Heart right ventricle (tissue), 16 donors: ENCODE data around the gene TIGD2. TPM values are rescaled to one million over a fixed set of nuclear protein-coding genes. Genes with fewer than 3 reads are reported as not detected.
A peak's percentile ranks its signal among the peaks of the same experiment; 100 is the strongest.

Experiments
- ATAC-seq, 8 donors: fragments of 200-7000 bp; cut with Tn5 transposase; one replicate each; pipeline ENCODE4 v1.9.1; 2020; ENCODE audit warnings: mild to moderate bottlenecking in 8 of 8, moderate library complexity in 8 of 8, moderate number of reproducible peaks in 1 of 8
- DNase-seq, 2 donors: peaks; one replicate each; pipeline ENCODE4 v3.0.0-alpha.2; 2020
- H3K27ac ChIP-seq, 10 donors: fragments of 200-600 bp; sonication (generic) in 2 of 10; one replicate each; pipeline versions ENCODE4 v1.5.0 to v1.8.0; 2020 to 2022; ENCODE audit warnings: mild to moderate bottlenecking in 3 of 10
- H3K27me3 ChIP-seq, 7 donors: fragments of 200-600 bp; one replicate each; pipeline ENCODE4 v1.8.0; 2021 to 2022; ENCODE audit warnings: mild to moderate bottlenecking in 2 of 7
- H3K36me3 ChIP-seq, 9 donors: fragments of 200-600 bp; sonication (generic) in 1 of 9; one replicate each; pipeline versions ENCODE4 v1.5.0 to v1.8.0; 2020 to 2022; ENCODE audit warnings: mild to moderate bottlenecking in 2 of 9
- H3K4me1 ChIP-seq, 9 donors: fragments of 200-600 bp; sonication (generic) in 1 of 9; one replicate each; pipeline versions ENCODE4 v1.5.0 to v1.8.0; 2020 to 2022; ENCODE audit warnings: mild to moderate bottlenecking in 4 of 9
- H3K4me3 ChIP-seq, 10 donors: fragments of 200-600 bp; sonication (generic) in 2 of 10; one replicate each; pipeline versions ENCODE4 v1.5.0 to v1.8.0; 2020 to 2022; ENCODE audit warnings: mild to moderate bottlenecking in 7 of 10, moderate library complexity in 2 of 10
- H3K9me3 ChIP-seq, 11 donors: fragments of 200-600 bp in 10 of 11; sonication (generic) in 2 of 11; one replicate each; pipeline versions ENCODE4 v1.5.0 to v1.8.0; 2013 to 2022; ENCODE audit warnings: mild to moderate bottlenecking in 2 of 11, control low read depth in 1 of 11, moderate library complexity in 1 of 11
- CTCF ChIP-seq, 9 donors: fragments of 200-600 bp; sonication (generic) in 2 of 9; IDR thresholded peaks; one replicate each; pipeline versions ENCODE4 v1.5.0 to v1.8.0; 2021 to 2022; ENCODE audit warnings: antibody characterized with exemption in 9 of 9, mild to moderate bottlenecking in 5 of 9, moderate library complexity in 1 of 9
- WGBS, 2 donors: extraction: QIAGEN DNeasy Blood & Tissue Kit; methylation state at CpG; one replicate each; pipeline ENCODE4 v1.1.7; 2013; ENCODE audit warnings: inconsistent platforms in 1 of 2; 5-methylcytosine and 5-hydroxymethylcytosine counted together
- intact Hi-C, 10 donors: fragments of 100-400 bp; cut with DNase I; formaldehyde crosslinking; loops; one replicate each; pipeline versions ENCODE4 v1.11.1 to v1.14.2; 2022
- polyA plus RNA-seq, 2 donors: library from polyadenylated mRNA; stranded (reverse); fragments of 200-250 nt; gene quantifications; one replicate each; pipeline ENCODE4 v1.2.3, GENCODE V29; 2013
- total RNA-seq, 10 donors: library from RNA; stranded (reverse); fragmentation: NEBNext Ultra II Directional in 3 of 10; extraction: Animal tissue kit (Norgen Biotek cat#: 25700) in 3 of 10; gene quantifications; one replicate each; pipeline versions ENCODE4 v1.2.1 to v1.2.4, GENCODE V29; 2021 to 2023
- donor health status: Arrhythmogenic right ventricular cardiomyopathy.
- donor health status: ischemic (EF 13 %, LVEDD 7.1; RV severe dilation, severe dysfunction).
- donor health status: healthy with polysubstance abuse.
- donor health status: DM: no; HTN: yes; CAD: no.
- donor health status: DM: no; HTN: no; CAD: no.
- donor health status: ischemic (EF 25% LVEDD 6.9; RV normal size, moderate dysfunction).
- donor health status: ischemic (EF 25% LVEDD 5.7; RV mildly dilated, moderate dysfunction).
- donor health status: healthy.
- donor health status: DM: yes; HTN: yes; CAD: no.
- donor health status: Ischemic cardiomyopathy.
- donor health status: ischemic (EF 35%, LVEDD 5.7; RV mildly dilated, moderate dysfunction).
- donor health status: nonischemic (EF 11% LVEDD 7.7; RV severe dilation, severe dysfunction).
- donor health status: DM: yes; HTN: yes; CAD: no.
- donor health status: PGD.
- donor health status: ischemic (EF 29% LVEDD 5.4; RV normal size, mild dysfunction).
- donor health status: nonischemic (EF 23%, LVEDD 6.1; RV moderate dilation, normal function).

TIGD2 gene
- total and polyA plus RNA-seq, 12 donors: 1.2 to 2.8 (median 1.9) TPM

- H3K27me3 ChIP-seq: no peaks in the 10 kb centered on the region
- no peaks in the 10 kb centered on the region for H3K4me1 ChIP-seq
- no peak for ATAC-seq
- TF ChIP-seq CTCF (IDR thresholded peaks at IDR 0.05): no peak
- intact Hi-C loops: loop anchor here in 4 of 10 donors (5.0 to 10.0 kb wide), 4 partner anchors 68 to 746 kb away; no protein-coding TSS in a partner anchor
- no peak overlapping the region for H3K4me3 ChIP-seq
- no peak overlapping the region for H3K27ac ChIP-seq
- DNase-seq: no peak
- WGBS, 2 donors: 95% methylated on average over 12 of the region's 12 CpGs
- H3K36me3 ChIP-seq: no peaks in the 10 kb centered on the region
- no peaks in the 10 kb centered on the region for H3K9me3 ChIP-seq
These were observed 45.0 kb downstream of the TIGD2 start for GRCh38 chr4:89156174-89156914.

- Histone ChIP-seq H3K27ac (no peak overlapping the region), H3K9me3 (no peaks in the 10 kb centered on the region), H3K4me3 (no peak overlapping the region), H3K4me1 (no peaks in the 10 kb centered on the region), H3K36me3 (no peaks in the 10 kb centered on the region), H3K27me3 (no peaks in the 10 kb centered on the region)
- ATAC-seq (no peak), DNase-seq (no peak)
- WGBS, 2 donors: 94% methylated on average over 7 of the region's 7 CpGs
- TF ChIP-seq CTCF (IDR thresholded peaks at IDR 0.05): no peak
- intact Hi-C loops: loop anchor here in 4 of 10 donors (2.0 to 10.0 kb wide), 5 partner anchors 67 to 745 kb away; no protein-coding TSS in a partner anchor
These were observed 46.2 kb downstream of the TIGD2 start for GRCh38 chr4:89157488-89158024.

DNA sequence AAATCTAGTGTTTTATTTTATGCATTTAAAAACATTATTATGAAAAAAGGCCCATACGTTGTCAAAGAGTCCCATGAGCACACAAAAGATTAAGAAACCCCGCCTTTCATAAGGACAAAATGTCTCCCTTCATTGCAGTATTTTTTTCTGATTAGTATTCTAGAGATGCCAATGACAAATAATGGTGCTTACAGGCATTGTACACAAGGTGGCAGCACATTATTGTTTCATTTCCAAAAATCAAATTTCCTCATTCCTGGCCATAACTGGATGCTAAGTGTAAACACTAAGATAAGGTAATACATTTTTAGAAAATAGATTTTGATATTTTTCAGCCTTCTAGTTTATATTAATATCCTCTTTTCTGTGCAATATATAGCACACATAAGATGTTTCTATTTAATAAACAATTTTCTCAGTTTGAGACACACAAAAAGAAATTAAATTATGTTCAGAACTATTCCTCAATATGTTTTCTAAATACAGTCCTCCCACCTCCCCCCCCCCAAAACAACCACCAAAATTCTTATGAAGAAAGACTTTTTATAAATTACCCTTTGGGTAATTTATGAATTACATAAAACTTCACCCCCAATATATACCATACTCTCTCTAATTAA lies 47.7 kb downstream of the TIGD2 start:
- Histone ChIP-seq H3K27ac (no peak overlapping the region), H3K4me3 (no peak overlapping the region), H3K36me3 (no peaks in the 10 kb centered on the region), H3K4me1 (no peaks in the 10 kb centered on the region), H3K27me3 (no peaks in the 10 kb centered on the region), H3K9me3 (no peaks in the 10 kb centered on the region)
- WGBS, 2 donors: 4% methylated on average over 2 of the region's 2 CpGs
- ATAC-seq: peak in 5 of 8 donors; percentile 35 to 72 (median 42)
- TF ChIP-seq CTCF (IDR thresholded peaks at IDR 0.05): peak; percentile 47 to 85 (median 78)
- DNase-seq: no peak
- intact Hi-C loops: loop anchor here in 5 of 10 donors (1.0 to 10.0 kb wide), 6 partner anchors 66 to 743 kb away; no protein-coding TSS in a partner anchor

GRCh38 chr4:89160806-89161205 lies 49.5 kb downstream of the TIGD2 start:
- intact Hi-C loops: loop anchor here in 5 of 10 donors (5.0 to 10.0 kb wide), 4 partner anchors 271 to 734 kb away; partner anchors contain the start of gene MMRN1 (in 2 of the 5)
- 74 to 89% methylated on average over 2 of the region's 2 CpGs for WGBS, 2 donors
- no peak for ATAC-seq
- Histone ChIP-seq H3K36me3 (no peaks in the 10 kb centered on the region), H3K27me3 (no peaks in the 10 kb centered on the region), H3K9me3 (no peaks in the 10 kb centered on the region), H3K4me3 (no peak overlapping the region), H3K27ac (no peak overlapping the region), H3K4me1 (no peaks in the 10 kb centered on the region)
- DNase-seq: no peak
- no peak for TF ChIP-seq CTCF (IDR thresholded peaks at IDR 0.05)
